H1 (cell line): ENCODE data around the gene CMTM5. TPM values are rescaled to one million over a fixed set of nuclear protein-coding genes. Genes with fewer than 3 reads are reported as not detected.

Experiments used
- CTCF ChIA-PET: fragments of 300-600 bp; sonication (Branson Sonifier 250); formaldehyde crosslinking; loops from one replicate; lab custom pipeline; 2021; ENCODE audit not compliant: partially characterized antibody; lab: Charles Lee
- POLR2A ChIA-PET: fragments of 300-600 bp; sonication (Branson Sonifier 250); formaldehyde crosslinking; loops from one replicate; lab custom pipeline; 2021; ENCODE audit warnings: inconsistent platforms; ENCODE audit not compliant: partially characterized antibody; lab: Charles Lee
- DNase-seq, 2 experiments: peaks; one replicate each; pipeline versions ENCODE4 v3.0.0 to v3.0.0-alpha.2; 2010 to 2022; ENCODE audit warnings: low spot score in 2 of 2, low read depth in 1 of 2, mixed read lengths in 1 of 2
- FAIRE-seq: peaks from 2 replicates; lab custom pipeline; 2011; peaks lifted over from hg19 to GRCh38; lab: Jason Lieb, UNC
- H2AFZ ChIP-seq: 2 replicates; pipeline ENCODE4 v1.8.1; 2012; ENCODE audit warnings: low read length, inconsistent platforms
- H2AK5ac ChIP-seq: 2 replicates; pipeline ENCODE4 v1.6.1; 2013; ENCODE audit warnings: low read depth, low read length
- H2BK120ac ChIP-seq: replicated peaks from 2 replicates; pipeline ENCODE3; 2013; ENCODE audit warnings: low read depth, low read length, inconsistent platforms
- H2BK12ac ChIP-seq: 2 replicates; pipeline ENCODE4 v1.6.1; 2013; ENCODE audit warnings: low read depth, low read length
- H2BK15ac ChIP-seq: 2 replicates; pipeline ENCODE4 v1.6.1; 2013; ENCODE audit warnings: low read length
- H2BK20ac ChIP-seq: 2 replicates; pipeline ENCODE4 v1.6.1; 2013; ENCODE audit warnings: low read length
- H2BK5ac ChIP-seq: 2 replicates; pipeline ENCODE4 v1.6.1; 2013; ENCODE audit warnings: low read depth, low read length
- H3K14ac ChIP-seq: 2 replicates; pipeline ENCODE4 v1.6.1; 2013; ENCODE audit warnings: inconsistent platforms; ENCODE audit not compliant: insufficient read length
- H3K18ac ChIP-seq: 2 replicates; pipeline ENCODE4 v1.6.1; 2013; ENCODE audit warnings: low read length; ENCODE audit errors: extremely low read depth
- H3K23ac ChIP-seq: 2 replicates; pipeline ENCODE4 v1.6.1; 2013; ENCODE audit warnings: inconsistent platforms; ENCODE audit not compliant: insufficient read length
- H3K23me2 ChIP-seq: 2 replicates; pipeline ENCODE4 v1.6.1; 2013; ENCODE audit warnings: low read depth, low read length
- H3K27ac ChIP-seq: 2 replicates; pipeline ENCODE4 v1.6.1; 2011; ENCODE audit warnings: low read depth, low read length, inconsistent platforms
- H3K27me3 ChIP-seq, 4 experiments: replicated peaks in 1 of 4; 1 replicate in 1 of 4; 2 replicates in 3 of 4; pipeline versions ENCODE4 v1.6.1 to v1.8.1; 2011 to 2013; ENCODE audit warnings: low read length in 3 of 4, mild to moderate bottlenecking in 3 of 4, inconsistent platforms in 2 of 4, mixed read lengths in 2 of 4, moderate library complexity in 1 of 4; ENCODE audit not compliant: control insufficient read depth in 3 of 4, insufficient read depth in 3 of 4; ENCODE audit errors: extremely low read depth in 1 of 4
- H3K36me3 ChIP-seq, 4 experiments: 2 replicates each; pipeline versions ENCODE4 v1.6.1 to v1.8.1; 2011 to 2013; ENCODE audit warnings: mild to moderate bottlenecking in 4 of 4, low read length in 3 of 4, moderate library complexity in 2 of 4, control low read depth in 1 of 4, inconsistent platforms in 1 of 4; ENCODE audit not compliant: insufficient read depth in 4 of 4, control insufficient read depth in 2 of 4
- H3K4ac ChIP-seq: replicated peaks from 2 replicates; pipeline ENCODE3; 2013; ENCODE audit warnings: low read length, low read depth, mixed read lengths, inconsistent platforms; ENCODE audit not compliant: insufficient read length
- H3K4me1 ChIP-seq, 4 experiments: replicated peaks in 1 of 4; 1 replicate in 1 of 4; 2 replicates in 3 of 4; pipeline versions ENCODE4 v1.6.1 to v1.8.1; 2011 to 2013; ENCODE audit warnings: low read length in 3 of 4, inconsistent platforms in 2 of 4, mixed read lengths in 1 of 4; ENCODE audit not compliant: insufficient read depth in 4 of 4, control insufficient read depth in 3 of 4
- H3K4me2 ChIP-seq, 2 experiments: 2 replicates each; pipeline versions ENCODE4 v1.6.1 to v1.8.1; 2011 to 2013; ENCODE audit warnings: low read depth in 2 of 2, low read length in 2 of 2, control low read depth in 1 of 2, inconsistent platforms in 1 of 2, mild to moderate bottlenecking in 1 of 2; ENCODE audit not compliant: insufficient read depth in 1 of 2
- H3K4me3 ChIP-seq, 4 experiments: fragments of 200-600, 300-600 bp in 1 of 4; sonication (generic), shearing (Covaris generic), sonication (Bioruptor Twin) in 1 of 4; 2 replicates each; pipeline versions ENCODE4 v1.5.1 to v1.8.1; 2011 to 2016; ENCODE audit warnings: low read length in 4 of 4, low read depth in 3 of 4, control low read depth in 2 of 4, inconsistent platforms in 2 of 4, mild to moderate bottlenecking in 2 of 4, mixed read lengths in 1 of 4, moderate library complexity in 1 of 4; ENCODE audit not compliant: insufficient read depth in 2 of 4; ENCODE audit errors: extremely low read depth in 1 of 4
- H3K56ac ChIP-seq: replicated peaks from 2 replicates; pipeline ENCODE3; 2013; ENCODE audit warnings: low read depth, mild to moderate bottlenecking, mixed read lengths, low read length, inconsistent platforms; ENCODE audit not compliant: insufficient read length
- H3K79me1 ChIP-seq: 2 replicates; pipeline ENCODE4 v1.6.1; 2013; ENCODE audit warnings: low read depth, low read length, control low read depth
- H3K79me2 ChIP-seq, 2 experiments: 2 replicates each; pipeline versions ENCODE4 v1.6.1 to v1.8.1; 2012 to 2013; ENCODE audit warnings: low read length in 2 of 2, mild to moderate bottlenecking in 2 of 2, inconsistent platforms in 1 of 2; ENCODE audit not compliant: insufficient read depth in 2 of 2, control insufficient read depth in 1 of 2
- H3K9ac ChIP-seq, 4 experiments: replicated peaks in 1 of 4; 1 replicate in 1 of 4; 2 replicates in 3 of 4; pipeline versions ENCODE4 v1.6.1 to v1.8.1; 2011 to 2013; ENCODE audit warnings: low read depth in 3 of 4, low read length in 3 of 4, control low read depth in 2 of 4, mild to moderate bottlenecking in 2 of 4, moderate library complexity in 2 of 4, inconsistent platforms in 1 of 4; ENCODE audit errors: extremely low read depth in 1 of 4
- H3K9me3 ChIP-seq, 2 experiments: 2 replicates each; pipeline versions ENCODE4 v1.6.1 to v1.8.1; 2012 to 2013; ENCODE audit warnings: mild to moderate bottlenecking in 2 of 2, moderate library complexity in 2 of 2, control low read depth in 1 of 2, inconsistent platforms in 1 of 2, low read depth in 1 of 2, low read length in 1 of 2, mixed read lengths in 1 of 2; ENCODE audit not compliant: insufficient read depth in 2 of 2
- H4K20me1 ChIP-seq, 2 experiments: replicated peaks in 1 of 2; 2 replicates each; pipeline versions ENCODE3 to v1.8.1; 2011 to 2013; ENCODE audit warnings: inconsistent platforms in 2 of 2, low read length in 2 of 2, mild to moderate bottlenecking in 1 of 2; ENCODE audit not compliant: insufficient read depth in 2 of 2, control insufficient read depth in 1 of 2
- H4K5ac ChIP-seq: 2 replicates; pipeline ENCODE4 v1.6.1; 2013; ENCODE audit warnings: low read length, low read depth, mixed read lengths, inconsistent platforms; ENCODE audit not compliant: insufficient read length
- H4K8ac ChIP-seq: 2 replicates; pipeline ENCODE4 v1.8.0; 2013; ENCODE audit warnings: mild to moderate bottlenecking, moderate library complexity, low read length, inconsistent platforms; ENCODE audit not compliant: insufficient read depth; ENCODE audit errors: extremely low read depth
- H4K91ac ChIP-seq: replicated peaks from 2 replicates; pipeline ENCODE3; 2013; ENCODE audit warnings: low read length, mixed read lengths, inconsistent platforms; ENCODE audit not compliant: insufficient read length
- ATF2 ChIP-seq: IDR thresholded peaks from 2 replicates; pipeline ENCODE4 v1.6.1; 2012; ENCODE audit warnings: low read length, inconsistent platforms
- ATF3 ChIP-seq: IDR thresholded peaks from 2 replicates; pipeline ENCODE4 v1.6.1; 2011; ENCODE audit warnings: low read depth, mild to moderate bottlenecking, low read length; ENCODE audit not compliant: insufficient read depth
- CBX8 ChIP-seq: fragments of 300-800, 300-1000 bp; sonication (generic); IDR thresholded peaks from 2 replicates; pipeline ENCODE4 v1.7.1; 2016; ENCODE audit warnings: low read depth, low read length, borderline replicate concordance
- CHD1 ChIP-seq: IDR thresholded peaks from 2 replicates; pipeline ENCODE4 v1.6.1; 2012; ENCODE audit warnings: low read depth, low read length, improper control_type of control experiment
- FOSL1 ChIP-seq: IDR thresholded peaks from 2 replicates; pipeline ENCODE4 v1.6.1; 2011; ENCODE audit warnings: mild to moderate bottlenecking, low read depth, low read length, moderate library complexity; ENCODE audit not compliant: insufficient read depth
- HDAC2 ChIP-seq, 2 experiments: fragments of 300-600 bp in 1 of 2; sonication (generic) in 1 of 2; IDR thresholded peaks; 2 replicates each; pipeline ENCODE4 v1.6.1; 2011 to 2012; ENCODE audit warnings: low read depth in 2 of 2, low read length in 2 of 2, mild to moderate bottlenecking in 2 of 2, moderate library complexity in 2 of 2, borderline replicate concordance in 1 of 2, inconsistent platforms in 1 of 2
- SAP30 ChIP-seq: fragments of 300-600 bp; sonication (generic); IDR thresholded peaks from 2 replicates; pipeline ENCODE4 v1.7.1; 2012; ENCODE audit warnings: low read length, moderate library complexity, mild to moderate bottlenecking, inconsistent platforms; ENCODE audit not compliant: insufficient read depth, insufficient replicate concordance
- SP4 ChIP-seq: IDR thresholded peaks from 2 replicates; pipeline ENCODE4 v1.6.1; 2012; ENCODE audit warnings: low read length, inconsistent platforms
- WGBS, 2 experiments: shearing (Covaris generic) in 1 of 2; methylation state at CpG; one replicate each; pipeline versions ENCODE4 v1.1.6 to v1.1.7; 2013 to 2015; ENCODE audit warnings: low lambda C conversion rate in 2 of 2, mixed read lengths in 2 of 2, inconsistent platforms in 1 of 2, low coverage in 1 of 2, missing lambda C conversion rate in 1 of 2; ENCODE audit not compliant: insufficient replicate concordance in 2 of 2, insufficient coverage in 1 of 2, insufficient read length in 1 of 2; ENCODE audit errors: extremely low coverage in 1 of 2, missing lambda C conversion rate in 1 of 2; 5-methylcytosine and 5-hydroxymethylcytosine counted together
- polyA plus RNA-seq, 7 experiments: library from polyadenylated mRNA; depleted of rRNA in 3 of 7; stranded (reverse) in 5 of 7; unstranded in 2 of 7; fragments of >200 nt in 5 of 7; fragments of 200-250 nt in 2 of 7; gene quantifications; 1 replicate in 5 of 7; 2 replicates in 1 of 7; 4 replicates in 1 of 7; pipeline versions ENCODE4 v1.2.1 to v1.2.3, GENCODE V29; 2011 to 2013; ENCODE audit warnings: missing spikeins in 2 of 7, mixed read lengths in 2 of 7
- total RNA-seq: library from RNA; stranded (reverse); fragmentation: NEBNext Ultra II Directional; extraction: Animal tissue kit (Norgen Biotek cat#: 25700); gene quantifications from 2 replicates; pipeline ENCODE4 v1.2.1, GENCODE V29; 2021

CMTM5 gene
- total and polyA plus RNA-seq, 2 of the 8 experiments (the other 6 are each of a cell fraction or from before 2014, with no cell fraction given) = 2.1 TPM; not detected in 1

- Histone ChIP-seq H2BK20ac (peak overlapping the region; percentile 77; the same call in 1 of the 2 replicates), H3K23me2 (no peaks in the 10 kb centered on the region; the same call in 1 of the 2 replicates), H3K27ac (no peak overlapping the region), H4K5ac (no peak overlapping the region), H2BK120ac (no peak overlapping the region), H3K56ac (no peak overlapping the region), H3K4me1 (peaks cover 0 to 12% (median 4%) of the 10 kb centered on the region in 4 experiments; a peak in 3 of 7 replicates), H3K79me1 (no peaks in the 10 kb centered on the region), H3K14ac (no peak overlapping the region), H2BK12ac (no peak overlapping the region), H4K20me1 (no peaks in the 10 kb centered on the region), H3K9me3 (no peaks in the 10 kb centered on the region), H3K4me2 (no peak overlapping the region), H2AK5ac (no peak overlapping the region), H3K9ac (no peak overlapping the region), H3K23ac (no peak overlapping the region), H4K91ac (no peak overlapping the region), H2AFZ (no peak overlapping the region), H3K18ac (no peak overlapping the region), H3K79me2 (no peaks in the 10 kb centered on the region), H2BK5ac (no peak overlapping the region), H4K8ac (no peak overlapping the region), H3K4me3 (no peak overlapping the region), H3K27me3 (peaks cover 0 to 22% (median 11%) of the 10 kb centered on the region in 4 experiments; a peak in 6 of 7 replicates), H3K36me3 (no peaks in the 10 kb centered on the region), H3K4ac (no peak overlapping the region), H2BK15ac (no peak overlapping the region)
- POLR2A ChIA-PET = interaction anchor here (0.7 to 1.8 kb wide), 4 partner anchors 9 to 59 kb away, joined by 3 to 8 read pairs (median 6); partner anchors contain the start of genes PABPN1 and SLC22A17
- FAIRE-seq (no peak), DNase-seq (no peak)
- CTCF ChIA-PET = interaction anchor here (0.7 to 15.0 kb wide), 71 partner anchors 9 to 394 kb away, joined by 3 to 333 read pairs (median 5); partner anchors contain the start of genes BCL2L2, EFS, HOMEZ and MYH7
- WGBS, 2 experiments = 80% methylated on average over 16 of the region's 16 CpGs; no CpG with 5 or more reads in 1 of the 2 experiments
- TF ChIP-seq SAP30 (no peak), SP4 (no peak), FOSL1 (no peak), CBX8 (no peak), CHD1 (no peak), ATF3 (no peak), HDAC2 (IDR thresholded peaks at IDR 0.05; ENCODE audit: borderline replicate concordance in 1 of 2, low read depth in 2 of 2, low read length in 2 of 2) (no peak), ATF2 (no peak)
These were observed 3.5 kb downstream of the CMTM5 start for GRCh38 chr14:23380197-23380914.
